Activated CD4-positive, alpha-beta T cell treated with anti-CD3 and anti-CD28 coated beads, Interleukin-2, amount 10 ng/mL, durations not matched to agents 7 days and 5 days (primary cell): Measurements from ENCODE around the gene VSTM4. TPM values are rescaled to one million over a fixed set of nuclear protein-coding genes. Genes with fewer than 3 reads are reported as not detected.

Source experiments
- CTCF ChIA-PET: fragments of 350-600 bp; sonication (Branson Sonifier 250); formaldehyde crosslinking; loops from one replicate; lab custom pipeline; 2021; ENCODE audit warnings: antibody characterized with exemption; lab: Charles Lee
- POLR2A ChIA-PET: fragments of 350-600 bp; sonication (Branson Sonifier 250); formaldehyde crosslinking; loops from one replicate; lab custom pipeline; 2021; ENCODE audit warnings: antibody characterized with exemption; lab: Charles Lee
- DNase-seq: peaks from one replicate; pipeline ENCODE4 v3.0.0-alpha.2; 2020
- H3K27ac Mint-ChIP-seq: one replicate; pipeline ENCODE4 v1.8.0; 2021; ENCODE audit warnings: mild to moderate bottlenecking, moderate library complexity, mixed read lengths
- H3K27me3 Mint-ChIP-seq: one replicate; pipeline ENCODE4 v1.8.0; 2021; ENCODE audit warnings: mixed read lengths
- H3K36me3 Mint-ChIP-seq: one replicate; pipeline ENCODE4 v1.8.0; 2021; ENCODE audit warnings: low read depth, mixed read lengths
- H3K4me1 Mint-ChIP-seq: one replicate; pipeline ENCODE4 v1.8.0; 2021; ENCODE audit warnings: mixed read lengths
- H3K4me3 Mint-ChIP-seq: one replicate; pipeline ENCODE4 v1.8.0; 2021; ENCODE audit warnings: mild to moderate bottlenecking, moderate library complexity, mixed read lengths
- H3K9me3 Mint-ChIP-seq: one replicate; pipeline ENCODE4 v1.8.0; 2021; ENCODE audit warnings: mixed read lengths
- total RNA-seq, 2 experiments: library from RNA; stranded (reverse); gene quantifications; one replicate each; pipeline ENCODE4 v1.2.3, GENCODE V29; 2021

VSTM4 gene
- total RNA-seq, 2 experiments from 2014 or later: 0.12 to 0.15 TPM

GRCh38 chr10:49153971-49154370 is 38.6 kb upstream of the VSTM4 start:
- H3K27ac Mint-ChIP-seq: no peak overlapping the region
- no peaks in the 10 kb centered on the region for H3K36me3 Mint-ChIP-seq
- peaks cover 10% of the 10 kb centered on the region for H3K27me3 Mint-ChIP-seq
- H3K4me1 Mint-ChIP-seq: peaks cover 23% of the 10 kb centered on the region
- no peak overlapping the region for H3K4me3 Mint-ChIP-seq
- CTCF ChIA-PET: interaction anchor here (0.8 to 1.6 kb wide), 2 partner anchors 10 to 86 kb away, joined by 3 to 4 read pairs; no protein-coding TSS in a partner anchor
- DNase-seq: no peak
- POLR2A ChIA-PET: no interaction called here
- H3K9me3 Mint-ChIP-seq: no peaks in the 10 kb centered on the region

- Mint-ChIP-seq H3K4me3 (no peak overlapping the region), H3K4me1 (peaks cover 19% of the 10 kb centered on the region), H3K36me3 (no peaks in the 10 kb centered on the region), H3K27me3 (peaks cover 8% of the 10 kb centered on the region), H3K27ac (no peak overlapping the region), H3K9me3 (peaks cover 2% of the 10 kb centered on the region)
- POLR2A ChIA-PET: interaction anchor here (0.7 kb wide), 1 partner anchor 58 kb away, joined by 4 read pairs; no protein-coding TSS in a partner anchor
- CTCF ChIA-PET: interaction anchor here (1.6 kb wide), 1 partner anchor 87 kb away, joined by 3 read pairs; no protein-coding TSS in a partner anchor
- no peak for DNase-seq
Observed at GRCh38 chr10:49153115-49153514, 37.8 kb upstream of the VSTM4 start.

GRCh38 chr10:49152663-49153062 is 37.3 kb upstream of the VSTM4 start:
- POLR2A ChIA-PET: no interaction called here
- Mint-ChIP-seq H3K27ac (no peak overlapping the region), H3K27me3 (peaks cover 7% of the 10 kb centered on the region), H3K4me1 (peaks cover 17% of the 10 kb centered on the region), H3K36me3 (no peaks in the 10 kb centered on the region), H3K4me3 (no peak overlapping the region), H3K9me3 (peaks cover 3% of the 10 kb centered on the region)
- DNase-seq: no peak
- CTCF ChIA-PET: no interaction called here

GRCh38 chr10:49152037-49152436 is 36.7 kb upstream of the VSTM4 start:
- no peak overlapping the region for H3K27ac Mint-ChIP-seq
- peaks cover 5% of the 10 kb centered on the region for H3K9me3 Mint-ChIP-seq
- ChIA-PET CTCF (no interaction called here), POLR2A (no interaction called here)
- no peaks in the 10 kb centered on the region for H3K36me3 Mint-ChIP-seq
- no peak for DNase-seq
- no peak overlapping the region for H3K4me3 Mint-ChIP-seq
- peaks cover 10% of the 10 kb centered on the region for H3K4me1 Mint-ChIP-seq
- H3K27me3 Mint-ChIP-seq: peaks cover 6% of the 10 kb centered on the region

- H3K9me3 Mint-ChIP-seq: peaks cover 5% of the 10 kb centered on the region
- peaks cover 6% of the 10 kb centered on the region for H3K27me3 Mint-ChIP-seq
- CTCF ChIA-PET: no interaction called here
- H3K4me1 Mint-ChIP-seq: peaks cover 5% of the 10 kb centered on the region
- no peak overlapping the region for H3K4me3 Mint-ChIP-seq
- POLR2A ChIA-PET: no interaction called here
- H3K27ac Mint-ChIP-seq: no peak overlapping the region
- DNase-seq: no peak
- H3K36me3 Mint-ChIP-seq: no peaks in the 10 kb centered on the region
Observed at GRCh38 chr10:49151481-49151880, 36.2 kb upstream of the VSTM4 start.

GRCh38 chr10:49151025-49151445 is 35.7 kb upstream of the VSTM4 start:
- Mint-ChIP-seq H3K4me1 (peaks cover 2% of the 10 kb centered on the region), H3K9me3 (peaks cover 5% of the 10 kb centered on the region), H3K27me3 (peaks cover 9% of the 10 kb centered on the region), H3K4me3 (no peak overlapping the region), H3K27ac (no peak overlapping the region), H3K36me3 (no peaks in the 10 kb centered on the region)
- ChIA-PET CTCF (no interaction called here), POLR2A (no interaction called here)
- DNase-seq: no peak

GRCh38 chr10:49150426-49150825 is 35.1 kb upstream of the VSTM4 start:
- H3K4me3 Mint-ChIP-seq: no peak overlapping the region
- H3K4me1 Mint-ChIP-seq: peaks cover 2% of the 10 kb centered on the region
- POLR2A ChIA-PET: no interaction called here
- peaks cover 9% of the 10 kb centered on the region for H3K27me3 Mint-ChIP-seq
- CTCF ChIA-PET: no interaction called here
- no peaks in the 10 kb centered on the region for H3K36me3 Mint-ChIP-seq
- H3K9me3 Mint-ChIP-seq: peaks cover 5% of the 10 kb centered on the region
- no peak overlapping the region for H3K27ac Mint-ChIP-seq
- no peak for DNase-seq

- ChIA-PET CTCF (no interaction called here), POLR2A (no interaction called here)
- Mint-ChIP-seq H3K36me3 (no peaks in the 10 kb centered on the region), H3K27me3 (peaks cover 9% of the 10 kb centered on the region), H3K4me1 (peaks cover 2% of the 10 kb centered on the region), H3K27ac (no peak overlapping the region), H3K4me3 (no peak overlapping the region), H3K9me3 (peaks cover 5% of the 10 kb centered on the region)
- DNase-seq: no peak
Observed at GRCh38 chr10:49149881-49150280, 34.6 kb upstream of the VSTM4 start.

GRCh38 chr10:49144058-49144720 is 28.9 kb upstream of the VSTM4 start:
- Mint-ChIP-seq H3K4me3 (no peak overlapping the region), H3K36me3 (no peaks in the 10 kb centered on the region), H3K27me3 (peaks cover 7% of the 10 kb centered on the region), H3K27ac (no peak overlapping the region), H3K4me1 (no peaks in the 10 kb centered on the region), H3K9me3 (peaks cover 5% of the 10 kb centered on the region)
- CTCF ChIA-PET: interaction anchor here (0.7 kb wide), 1 partner anchor 10 kb away, joined by 4 read pairs; no protein-coding TSS in a partner anchor
- POLR2A ChIA-PET: no interaction called here
- no peak for DNase-seq

GRCh38 chr10:49143249-49143648 is 27.9 kb upstream of the VSTM4 start:
- ChIA-PET CTCF (no interaction called here), POLR2A (no interaction called here)
- H3K4me3 Mint-ChIP-seq: no peak overlapping the region
- H3K9me3 Mint-ChIP-seq: peaks cover 4% of the 10 kb centered on the region
- H3K27me3 Mint-ChIP-seq: peaks cover 5% of the 10 kb centered on the region
- H3K36me3 Mint-ChIP-seq: no peaks in the 10 kb centered on the region
- no peak for DNase-seq
- no peak overlapping the region for H3K27ac Mint-ChIP-seq
- H3K4me1 Mint-ChIP-seq: no peaks in the 10 kb centered on the region

- Mint-ChIP-seq H3K27ac (no peak overlapping the region), H3K4me1 (no peaks in the 10 kb centered on the region), H3K27me3 (peaks cover 10% of the 10 kb centered on the region), H3K4me3 (no peak overlapping the region), H3K36me3 (no peaks in the 10 kb centered on the region), H3K9me3 (no peaks in the 10 kb centered on the region)
- DNase-seq: no peak
- POLR2A ChIA-PET: no interaction called here
- CTCF ChIA-PET: no interaction called here
Observed at GRCh38 chr10:49141541-49142332, 26.4 kb upstream of the VSTM4 start.

GRCh38 chr10:49140304-49141177 is 25.2 kb upstream of the VSTM4 start:
- H3K27ac Mint-ChIP-seq: no peak overlapping the region
- H3K4me3 Mint-ChIP-seq: no peak overlapping the region
- POLR2A ChIA-PET: no interaction called here
- CTCF ChIA-PET: no interaction called here
- H3K4me1 Mint-ChIP-seq: no peaks in the 10 kb centered on the region
- H3K36me3 Mint-ChIP-seq: no peaks in the 10 kb centered on the region
- no peak for DNase-seq
- no peaks in the 10 kb centered on the region for H3K9me3 Mint-ChIP-seq
- H3K27me3 Mint-ChIP-seq: peaks cover 12% of the 10 kb centered on the region

- peaks cover 13% of the 10 kb centered on the region for H3K27me3 Mint-ChIP-seq
- no peaks in the 10 kb centered on the region for H3K36me3 Mint-ChIP-seq
- POLR2A ChIA-PET: no interaction called here
- H3K4me3 Mint-ChIP-seq: no peak overlapping the region
- no peak overlapping the region for H3K27ac Mint-ChIP-seq
- CTCF ChIA-PET: no interaction called here
- no peaks in the 10 kb centered on the region for H3K9me3 Mint-ChIP-seq
- no peak for DNase-seq
- H3K4me1 Mint-ChIP-seq: no peaks in the 10 kb centered on the region
Observed at GRCh38 chr10:49139846-49140195, 24.5 kb upstream of the VSTM4 start.
